PFSK-1 (cell line): ENCODE data around the gene GLT6D1.

Experiments
- FOXP2 ChIP-seq: optimal IDR thresholded peaks from 2 replicates; pipeline ENCODE3; 2011; ENCODE audit warnings: borderline replicate concordance, control low read depth, inconsistent platforms; ENCODE audit not compliant: insufficient read depth; ENCODE audit errors: extremely low read length, extremely low read depth
- POLR2AphosphoS5 ChIP-seq: IDR thresholded peaks from 2 replicates; pipeline ENCODE4 v1.6.1; 2012; ENCODE audit warnings: low read depth, mild to moderate bottlenecking, control low read depth, low read length, moderate library complexity
- REST ChIP-seq, 2 experiments: IDR thresholded peaks; 2 replicates each; pipeline versions ENCODE4 v1.6.1 to v1.8.0; 2011 to 2012; ENCODE audit warnings: low read depth in 2 of 2, low read length in 2 of 2, control low read depth in 1 of 2, inconsistent platforms in 1 of 2, mild to moderate bottlenecking in 1 of 2, moderate library complexity in 1 of 2; ENCODE audit not compliant: insufficient read depth in 1 of 2
- SIN3A ChIP-seq: IDR thresholded peaks from 2 replicates; pipeline ENCODE4 v1.6.1; 2012; ENCODE audit warnings: mild to moderate bottlenecking, low read length, moderate library complexity, borderline replicate concordance; ENCODE audit not compliant: insufficient read depth
- TAF1 ChIP-seq: IDR thresholded peaks from 2 replicates; pipeline ENCODE4 v1.6.1; 2012; ENCODE audit warnings: low read length, control low read depth, borderline replicate concordance; ENCODE audit not compliant: insufficient read depth

The GLT6D1 gene

GRCh38 chr9:135582966-135583687 is 56.2 kb downstream of the GLT6D1 start:
- TF ChIP-seq REST (IDR thresholded peaks at IDR 0.05; ENCODE audit: insufficient read depth in 1 of 2, low read depth in 2 of 2, low read length in 2 of 2) (no peak), POLR2AphosphoS5 (no peak), FOXP2 (no peak), SIN3A (no peak), TAF1 (no peak)

DNA sequence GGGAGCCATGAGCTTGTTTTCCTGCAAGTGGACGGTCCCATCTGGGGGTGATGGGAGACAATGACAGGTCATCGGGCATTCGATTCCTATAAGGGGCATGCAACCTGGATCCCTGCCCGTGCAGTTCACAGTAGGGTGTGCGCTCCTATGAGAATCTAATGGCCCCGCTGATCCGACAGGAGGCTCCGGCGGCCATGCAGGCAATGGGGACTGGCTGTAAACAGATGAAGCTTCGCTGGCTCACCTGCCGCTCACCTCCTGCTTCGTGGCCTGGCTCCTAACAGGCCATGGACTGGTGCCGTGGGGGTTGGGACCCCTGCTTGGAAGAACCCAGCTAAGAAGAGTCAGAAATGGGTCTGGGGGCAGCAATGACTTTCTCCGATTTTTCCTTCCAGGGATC is 56.8 kb downstream of the GLT6D1 start:
- TF ChIP-seq TAF1 (no peak), REST (IDR thresholded peaks at IDR 0.05; ENCODE audit: insufficient read depth in 1 of 2, low read depth in 2 of 2, low read length in 2 of 2) (no peak), POLR2AphosphoS5 (no peak), SIN3A (no peak), FOXP2 (no peak)

- no peak for TF ChIP-seq TAF1
- TF ChIP-seq POLR2AphosphoS5: no peak
- no peak for TF ChIP-seq SIN3A
- TF ChIP-seq FOXP2: no peak
- no peak for TF ChIP-seq REST (IDR thresholded peaks at IDR 0.05; ENCODE audit: insufficient read depth in 1 of 2, low read depth in 2 of 2, low read length in 2 of 2)
Observed at GRCh38 chr9:135581636-135582426, 57.5 kb downstream of the GLT6D1 start.

DNA sequence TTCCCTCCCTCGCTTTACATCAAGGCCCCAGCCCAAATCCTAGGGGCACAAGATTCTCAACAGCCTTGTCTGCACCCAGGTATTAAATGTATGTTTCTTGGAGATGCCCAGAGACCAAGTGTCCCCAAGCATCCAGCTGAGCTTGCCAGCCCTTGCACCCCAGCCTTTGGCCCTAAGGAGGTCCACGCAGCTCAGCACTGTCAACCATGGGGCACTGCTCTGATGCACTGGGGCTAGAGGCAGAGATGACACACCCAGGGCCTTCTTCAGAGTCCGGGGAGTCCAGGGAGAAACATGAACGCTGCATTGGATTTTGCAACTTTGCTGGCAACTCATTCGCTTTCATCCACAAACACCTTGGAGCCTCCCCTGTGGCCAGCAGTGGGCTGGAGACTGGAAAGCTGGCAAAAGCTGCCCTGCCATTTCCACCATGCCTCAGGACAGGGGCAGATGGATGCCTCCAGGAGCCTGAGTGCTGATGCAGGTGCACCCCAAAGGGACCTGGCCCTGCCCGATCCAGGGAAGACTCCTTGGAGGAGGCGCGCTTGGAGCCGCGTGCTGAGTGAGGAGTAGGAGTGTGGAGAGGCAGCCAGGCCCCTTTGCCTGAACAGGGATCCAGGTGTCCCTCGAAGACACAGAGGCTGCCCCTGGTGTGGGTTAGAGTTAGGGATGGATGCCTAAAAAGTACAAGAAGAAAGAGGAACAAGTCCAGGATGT is 58.5 kb downstream of the GLT6D1 start:
- TF ChIP-seq TAF1 (no peak), FOXP2 (no peak), POLR2AphosphoS5 (no peak), REST (IDR thresholded peaks at IDR 0.05; ENCODE audit: insufficient read depth in 1 of 2, low read depth in 2 of 2, low read length in 2 of 2) (no peak), SIN3A (no peak)
